Progenitor cell of endocrine pancreas (in vitro differentiated cells): ENCODE measurements around the gene ATP5F1D. TPM values are rescaled to one million over a fixed set of nuclear protein-coding genes. Genes with fewer than 3 reads are reported as not detected.

Experiments used
- DNase-seq: peaks from one replicate; pipeline ENCODE4 v3.0.0; 2021; ENCODE audit warnings: low spot score; ENCODE audit not compliant: unreplicated experiment
- H3K27ac Mint-ChIP-seq: 2 replicates; pipeline ENCODE4 v1.8.0; 2021; ENCODE audit warnings: mild to moderate bottlenecking, moderate library complexity, mixed read lengths
- H3K27me3 Mint-ChIP-seq: 2 replicates; pipeline ENCODE4 v1.8.0; 2021; ENCODE audit warnings: mixed read lengths
- H3K36me3 Mint-ChIP-seq: 2 replicates; pipeline ENCODE4 v1.8.0; 2022; ENCODE audit warnings: mixed read lengths; ENCODE audit not compliant: insufficient read depth
- H3K4me1 Mint-ChIP-seq: 2 replicates; pipeline ENCODE4 v1.8.0; 2021; ENCODE audit warnings: low read depth, mixed read lengths
- H3K4me3 Mint-ChIP-seq: 2 replicates; pipeline ENCODE4 v1.8.0; 2021; ENCODE audit warnings: low read depth, mild to moderate bottlenecking, moderate library complexity, mixed read lengths
- H3K9me3 Mint-ChIP-seq: 2 replicates; pipeline ENCODE4 v1.8.0; 2021; ENCODE audit warnings: low read depth, mixed read lengths
- total RNA-seq: library from RNA; stranded (reverse); gene quantifications from 2 replicates; pipeline ENCODE4 v1.2.1, GENCODE V29; 2021
- TF ChIP-seq, protein P1 (sequence below): fragments of 200-600 bp; sonication (generic); IDR thresholded peaks from one replicate; pipeline ENCODE4 v1.5.0; 2021; ENCODE audit warnings: antibody characterized with exemption, mild to moderate bottlenecking; ENCODE audit not compliant: unreplicated experiment

The ATP5F1D gene
- total RNA-seq, 1 donor from 2014 or later: 107 TPM

DNA sequence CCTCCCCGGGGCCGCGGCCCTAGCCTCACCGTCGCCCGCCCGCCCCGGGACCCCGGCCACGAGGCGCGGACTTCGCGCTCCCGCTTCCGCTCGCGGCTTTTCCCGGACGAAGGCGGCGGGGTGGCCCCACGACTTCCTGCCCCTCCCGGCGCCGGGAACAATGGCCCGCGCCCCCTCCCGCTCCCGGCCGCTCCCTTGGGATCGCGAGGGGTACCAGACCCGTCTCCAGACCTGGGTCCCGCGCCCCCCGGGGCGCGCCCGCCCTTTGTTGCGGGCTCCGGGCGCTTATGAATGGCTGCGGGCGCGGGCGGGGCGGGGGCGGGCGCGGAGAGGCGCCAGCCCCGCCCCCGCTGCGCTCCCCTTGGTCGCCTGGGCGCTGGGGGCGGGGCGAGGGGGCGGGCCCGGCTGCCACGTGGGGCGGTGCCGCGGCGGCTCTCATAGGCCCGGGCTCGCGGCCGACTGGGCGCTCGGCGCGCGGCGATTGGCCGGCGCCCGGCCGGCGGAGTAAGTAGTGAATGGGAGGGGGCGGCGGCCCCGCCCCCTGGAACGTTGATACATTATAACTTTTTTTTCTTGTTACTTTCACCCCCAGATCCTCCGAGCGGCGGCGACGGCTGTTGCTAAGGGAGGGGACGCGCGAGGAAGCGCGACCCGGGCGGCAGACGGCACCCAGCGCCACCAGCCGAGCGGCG lies 7.9 kb downstream of the ATP5F1D start:
- Mint-ChIP-seq H3K4me3 (peak overlapping the region; percentile 75), H3K9me3 (no peaks in the 10 kb centered on the region), H3K27me3 (no peaks in the 10 kb centered on the region), H3K4me1 (peaks cover 9% of the 10 kb centered on the region), H3K27ac (peak overlapping the region; percentile 84), H3K36me3 (peaks cover 7% of the 10 kb centered on the region)
- TF ChIP-seq, protein P1, sequence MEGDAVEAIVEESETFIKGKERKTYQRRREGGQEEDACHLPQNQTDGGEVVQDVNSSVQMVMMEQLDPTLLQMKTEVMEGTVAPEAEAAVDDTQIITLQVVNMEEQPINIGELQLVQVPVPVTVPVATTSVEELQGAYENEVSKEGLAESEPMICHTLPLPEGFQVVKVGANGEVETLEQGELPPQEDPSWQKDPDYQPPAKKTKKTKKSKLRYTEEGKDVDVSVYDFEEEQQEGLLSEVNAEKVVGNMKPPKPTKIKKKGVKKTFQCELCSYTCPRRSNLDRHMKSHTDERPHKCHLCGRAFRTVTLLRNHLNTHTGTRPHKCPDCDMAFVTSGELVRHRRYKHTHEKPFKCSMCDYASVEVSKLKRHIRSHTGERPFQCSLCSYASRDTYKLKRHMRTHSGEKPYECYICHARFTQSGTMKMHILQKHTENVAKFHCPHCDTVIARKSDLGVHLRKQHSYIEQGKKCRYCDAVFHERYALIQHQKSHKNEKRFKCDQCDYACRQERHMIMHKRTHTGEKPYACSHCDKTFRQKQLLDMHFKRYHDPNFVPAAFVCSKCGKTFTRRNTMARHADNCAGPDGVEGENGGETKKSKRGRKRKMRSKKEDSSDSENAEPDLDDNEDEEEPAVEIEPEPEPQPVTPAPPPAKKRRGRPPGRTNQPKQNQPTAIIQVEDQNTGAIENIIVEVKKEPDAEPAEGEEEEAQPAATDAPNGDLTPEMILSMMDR: no peak
- DNase-seq: peak; percentile 90

DNA sequence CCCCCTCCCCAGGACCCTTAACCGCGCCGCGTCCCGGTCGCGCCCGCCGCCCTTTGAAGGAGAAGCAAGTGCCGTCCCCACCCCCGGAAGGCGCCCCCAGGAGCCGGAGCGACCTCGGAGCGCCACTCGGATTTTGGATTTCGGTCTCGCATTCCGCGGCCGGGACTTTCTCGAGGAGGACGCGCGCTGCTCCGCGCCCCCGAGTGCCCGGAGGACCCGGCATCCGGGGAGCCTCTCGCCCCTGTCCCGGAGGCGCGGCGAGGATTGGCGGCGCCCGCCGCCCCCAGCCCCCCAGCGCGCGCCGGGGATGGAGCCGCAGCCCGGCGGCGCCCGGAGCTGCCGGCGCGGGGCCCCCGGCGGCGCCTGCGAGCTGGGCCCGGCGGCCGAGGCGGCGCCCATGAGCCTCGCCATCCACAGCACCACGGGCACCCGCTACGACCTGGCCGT lies 8.5 kb downstream of the ATP5F1D start:
- H3K36me3 Mint-ChIP-seq: peaks cover 13% of the 10 kb centered on the region

DNA sequence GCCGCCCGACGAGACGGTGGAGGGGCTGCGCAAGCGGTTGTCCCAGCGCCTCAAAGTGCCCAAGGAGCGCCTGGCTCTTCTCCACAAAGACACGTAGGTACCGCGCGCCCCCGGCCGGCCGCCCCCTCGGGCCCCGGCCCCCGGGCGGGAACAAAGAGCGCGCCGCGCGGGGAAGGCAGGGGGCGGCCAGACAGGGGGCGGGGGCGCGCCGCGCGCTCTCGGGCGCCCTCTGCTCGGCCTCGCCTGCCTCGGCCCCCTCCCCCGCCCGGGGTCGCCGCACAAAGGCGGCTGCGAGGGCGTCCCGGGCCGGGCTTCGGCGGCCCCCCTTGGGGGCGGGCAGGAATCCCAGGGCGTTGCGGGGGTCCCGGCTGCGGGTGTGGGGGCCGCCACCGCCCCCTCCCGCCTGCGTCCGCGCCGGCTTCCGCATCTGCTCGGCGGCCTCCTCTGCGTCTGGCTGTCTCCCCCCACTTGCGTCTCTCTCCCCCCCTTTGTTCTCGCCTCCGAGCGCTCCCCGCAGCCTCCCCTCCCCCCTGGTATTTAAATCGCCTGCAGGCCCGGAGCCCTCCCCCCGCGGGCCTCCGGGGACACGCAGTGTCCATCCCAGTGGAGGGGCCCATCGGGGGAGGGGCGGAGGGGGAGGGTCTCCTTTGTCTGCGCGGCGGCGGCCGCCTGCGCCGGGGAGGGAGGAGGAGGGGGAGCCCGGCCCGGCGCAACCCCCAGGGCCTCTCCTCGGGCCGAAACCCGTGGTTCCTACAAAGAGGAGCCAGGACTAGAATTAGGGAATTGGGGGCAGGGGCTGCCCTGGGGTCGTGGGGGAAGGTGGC lies 9.1 kb downstream of the ATP5F1D start:
- Mint-ChIP-seq H3K36me3 (peaks cover 13% of the 10 kb centered on the region), H3K4me3 (peak overlapping the region; percentile 88), H3K27me3 (no peaks in the 10 kb centered on the region), H3K9me3 (no peaks in the 10 kb centered on the region), H3K4me1 (peaks cover 7% of the 10 kb centered on the region), H3K27ac (peak overlapping the region; percentile 81)
- DNase-seq: peak; percentile 67
- TF ChIP-seq, protein P1: no peak

More for the DNA sequence above, 8.5 kb downstream of the ATP5F1D start:
- Mint-ChIP-seq H3K9me3 (no peaks in the 10 kb centered on the region), H3K4me3 (peak overlapping the region; percentile 75), H3K27ac (no peak overlapping the region), H3K4me1 (peaks cover 7% of the 10 kb centered on the region), H3K27me3 (no peaks in the 10 kb centered on the region)
- TF ChIP-seq, protein P1: no peak
- no peak for DNase-seq

DNA sequence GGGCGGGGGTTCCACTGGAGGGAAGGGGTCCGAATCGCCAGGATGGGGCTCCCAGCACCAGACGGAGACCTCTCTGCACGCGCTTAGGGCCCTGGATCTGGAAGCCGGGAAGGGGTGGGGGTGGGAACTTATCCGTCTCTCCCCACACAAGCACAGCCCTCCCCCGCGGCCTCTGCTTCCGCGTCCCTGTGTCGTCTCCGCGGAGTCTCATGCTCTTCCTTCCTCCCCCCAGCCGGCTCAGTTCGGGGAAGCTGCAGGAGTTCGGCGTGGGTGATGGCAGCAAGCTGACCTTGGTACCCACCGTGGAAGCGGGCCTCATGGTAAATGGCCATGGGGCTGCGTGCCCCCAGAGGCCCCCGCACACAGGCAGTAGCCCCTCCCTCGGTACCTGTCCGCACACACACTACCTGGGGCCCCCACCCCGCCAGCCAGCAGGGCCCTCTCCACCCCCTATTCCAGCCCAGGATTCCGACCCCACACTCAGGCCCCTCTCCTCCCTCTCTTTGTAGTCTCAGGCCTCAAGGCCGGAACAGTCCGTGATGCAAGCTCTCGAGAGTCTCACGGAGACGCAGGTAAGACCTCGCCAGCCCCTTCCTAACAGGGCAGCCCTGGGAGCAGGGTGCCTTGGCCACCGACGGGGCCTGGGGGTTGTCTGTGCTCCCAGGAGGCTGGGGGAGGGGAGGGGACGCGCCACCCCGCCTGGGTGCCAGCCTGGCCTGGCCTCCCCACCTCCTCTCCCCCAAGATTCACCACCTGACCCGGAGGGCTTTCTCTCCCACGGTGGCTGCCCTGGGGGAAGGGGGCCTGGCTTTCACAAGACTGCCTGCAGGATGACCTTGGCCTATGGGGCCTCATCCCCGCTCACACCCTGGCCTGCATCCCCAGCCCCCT lies 10.0 kb downstream of the ATP5F1D start:
- Mint-ChIP-seq H3K27me3 (no peaks in the 10 kb centered on the region), H3K36me3 (peaks cover 13% of the 10 kb centered on the region), H3K9me3 (no peaks in the 10 kb centered on the region), H3K4me3 (peak overlapping the region; percentile 88), H3K4me1 (peaks cover 7% of the 10 kb centered on the region), H3K27ac (peak overlapping the region; percentile 81)
- no peak for DNase-seq
- TF ChIP-seq, protein P1: no peak
